BLaER1 (cell line): Measurements from ENCODE around the gene MS4A15.

Source experiments
- H3K27ac ChIP-seq: shearing (Covaris generic); formaldehyde crosslinking; 2 replicates; pipeline ENCODE4 v1.8.1; 2022
- H3K27me3 ChIP-seq: shearing (Covaris generic); formaldehyde crosslinking; 2 replicates; pipeline ENCODE4 v1.8.1; 2022
- H3K36me3 ChIP-seq: shearing (Covaris generic); formaldehyde crosslinking; 2 replicates; pipeline ENCODE4 v1.8.1; 2022
- H3K4me1 ChIP-seq: shearing (Covaris generic); formaldehyde crosslinking; 2 replicates; pipeline ENCODE4 v1.8.1; 2022
- H3K4me2 ChIP-seq: shearing (Covaris generic); formaldehyde crosslinking; 2 replicates; pipeline ENCODE4 v1.8.1; 2022
- H3K4me3 ChIP-seq: shearing (Covaris generic); formaldehyde crosslinking; 2 replicates; pipeline ENCODE4 v1.8.1; 2022
- H3K9ac ChIP-seq: shearing (Covaris generic); formaldehyde crosslinking; 2 replicates; pipeline ENCODE4 v1.8.1; 2022
- H3K9me3 ChIP-seq: shearing (Covaris generic); formaldehyde crosslinking; 2 replicates; pipeline ENCODE4 v1.8.1; 2022
- H4K20me1 ChIP-seq: shearing (Covaris generic); formaldehyde crosslinking; 2 replicates; pipeline ENCODE4 v1.8.1; 2022
- Cebpa-rat ChIP-seq: shearing (Covaris generic); IDR thresholded peaks from 2 replicates; pipeline ENCODE4 v1.8.1; 2022

Gene MS4A15

GRCh38 chr11:60797846-60798630 lies 41.4 kb downstream of the MS4A15 start:
- Histone ChIP-seq H3K4me3 (no peak overlapping the region), H3K4me1 (peaks cover 26% of the 10 kb centered on the region), H3K9ac (no peak overlapping the region), H3K9me3 (peaks cover 5% of the 10 kb centered on the region; the same call in 1 of the 2 replicates), H4K20me1 (no peaks in the 10 kb centered on the region), H3K4me2 (peak overlapping the region; percentile 56), H3K27me3 (no peaks in the 10 kb centered on the region), H3K36me3 (no peaks in the 10 kb centered on the region), H3K27ac (no peak overlapping the region)
- no peak for TF ChIP-seq Cebpa-rat

GRCh38 chr11:60798631-60799030 lies 42.0 kb downstream of the MS4A15 start:
- Histone ChIP-seq H3K27me3 (no peaks in the 10 kb centered on the region), H4K20me1 (no peaks in the 10 kb centered on the region), H3K9me3 (no peaks in the 10 kb centered on the region), H3K4me2 (peak overlapping the region; percentile 56), H3K27ac (no peak overlapping the region), H3K4me1 (peaks cover 26% of the 10 kb centered on the region), H3K9ac (no peak overlapping the region; the same call in 1 of the 2 replicates), H3K36me3 (no peaks in the 10 kb centered on the region), H3K4me3 (no peak overlapping the region)
- no peak for TF ChIP-seq Cebpa-rat

GRCh38 chr11:60801194-60801593 lies 44.5 kb downstream of the MS4A15 start:
- Histone ChIP-seq H3K4me3 (no peak overlapping the region), H3K36me3 (no peaks in the 10 kb centered on the region), H3K27ac (no peak overlapping the region), H3K27me3 (no peaks in the 10 kb centered on the region), H3K9ac (no peak overlapping the region), H4K20me1 (no peaks in the 10 kb centered on the region), H3K9me3 (no peaks in the 10 kb centered on the region), H3K4me2 (no peak overlapping the region), H3K4me1 (peaks cover 32% of the 10 kb centered on the region)
- no peak for TF ChIP-seq Cebpa-rat

- no peak overlapping the region for H3K4me2 ChIP-seq
- no peaks in the 10 kb centered on the region for H3K36me3 ChIP-seq
- H3K27ac ChIP-seq, result no peak overlapping the region
- H3K9me3 ChIP-seq, result no peaks in the 10 kb centered on the region
- H3K4me3 ChIP-seq, result no peak overlapping the region
- no peaks in the 10 kb centered on the region for H4K20me1 ChIP-seq
- no peak for TF ChIP-seq Cebpa-rat
- H3K27me3 ChIP-seq, result no peaks in the 10 kb centered on the region
- H3K9ac ChIP-seq, result no peak overlapping the region
- H3K4me1 ChIP-seq, result peaks cover 45% of the 10 kb centered on the region
Measured at GRCh38 chr11:60803273-60803936, 46.7 kb downstream of the MS4A15 start.

DNA sequence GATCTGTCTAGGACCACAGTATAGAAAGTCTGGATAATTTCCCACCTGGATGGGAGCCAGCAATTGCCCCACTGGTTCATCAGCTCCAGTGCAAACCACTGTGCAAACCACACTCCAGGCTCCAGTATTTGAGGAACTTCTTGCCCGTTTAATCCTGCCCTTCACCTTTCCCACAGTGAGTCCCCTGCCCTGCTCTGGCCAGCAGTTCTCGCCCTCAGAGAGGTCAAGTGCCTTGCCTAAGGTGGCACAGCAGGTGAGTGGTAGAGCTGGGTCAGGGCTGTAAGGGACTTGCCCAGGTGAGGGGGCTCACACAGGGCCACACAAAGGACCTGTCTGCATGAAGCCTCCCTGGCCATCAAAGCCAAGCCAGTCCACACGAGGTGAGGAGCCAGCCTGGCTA lies 52.6 kb downstream of the MS4A15 start:
- no peak overlapping the region for H3K4me3 ChIP-seq
- H3K27ac ChIP-seq, result peak overlapping the region; percentile 18; the same call in 1 of the 2 replicates
- H4K20me1 ChIP-seq, result no peaks in the 10 kb centered on the region
- peaks cover 21% of the 10 kb centered on the region for H3K9me3 ChIP-seq
- peaks cover 54% of the 10 kb centered on the region for H3K4me1 ChIP-seq
- no peaks in the 10 kb centered on the region for H3K27me3 ChIP-seq
- H3K4me2 ChIP-seq, result no peak overlapping the region
- no peak for TF ChIP-seq Cebpa-rat
- no peak overlapping the region for H3K9ac ChIP-seq
- H3K36me3 ChIP-seq, result no peaks in the 10 kb centered on the region

DNA sequence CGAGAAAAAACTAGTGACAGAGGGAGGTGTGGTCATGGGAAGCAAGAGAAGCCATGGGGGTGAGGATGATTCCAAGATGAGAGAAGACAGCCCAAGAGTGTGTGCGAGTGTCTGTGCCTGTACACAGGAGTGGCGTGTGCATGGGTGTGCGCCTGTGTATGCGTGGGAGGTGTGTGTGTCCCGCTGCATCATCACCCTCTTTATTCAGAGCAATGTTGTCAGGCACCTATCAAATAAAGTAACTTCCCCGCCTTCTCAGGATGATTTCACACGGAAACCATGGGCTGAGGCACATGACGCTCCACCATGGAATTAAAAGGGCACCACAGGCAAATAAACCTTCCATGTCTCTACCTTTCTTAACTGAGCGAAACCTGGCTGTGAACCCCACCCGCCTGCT lies 53.0 kb downstream of the MS4A15 start:
- no peak overlapping the region for H3K4me3 ChIP-seq
- H3K4me1 ChIP-seq, result peaks cover 54% of the 10 kb centered on the region

GRCh38 chr11:60810151-60810550 lies 53.5 kb downstream of the MS4A15 start:
- Histone ChIP-seq H4K20me1 (no peaks in the 10 kb centered on the region), H3K27ac (peak overlapping the region; percentile 91; the same call in 1 of the 2 replicates), H3K36me3 (no peaks in the 10 kb centered on the region), H3K27me3 (no peaks in the 10 kb centered on the region), H3K4me1 (peaks cover 54% of the 10 kb centered on the region), H3K4me2 (peak overlapping the region; percentile 84), H3K9ac (peak overlapping the region; percentile 71; the same call in 1 of the 2 replicates), H3K4me3 (no peak overlapping the region), H3K9me3 (peaks cover 23% of the 10 kb centered on the region)
- no peak for TF ChIP-seq Cebpa-rat

More for the DNA sequence above, 53.0 kb downstream of the MS4A15 start:
- H3K9me3 ChIP-seq, result peaks cover 22% of the 10 kb centered on the region
- no peaks in the 10 kb centered on the region for H3K27me3 ChIP-seq
- no peak for TF ChIP-seq Cebpa-rat
- H3K9ac ChIP-seq, result no peak overlapping the region
- no peaks in the 10 kb centered on the region for H4K20me1 ChIP-seq
- H3K4me2 ChIP-seq, result no peak overlapping the region
- H3K36me3 ChIP-seq, result no peaks in the 10 kb centered on the region
- H3K27ac ChIP-seq, result peak overlapping the region; percentile 18; the same call in 1 of the 2 replicates

GRCh38 chr11:60810569-60810968 lies 53.9 kb downstream of the MS4A15 start:
- H3K9me3 ChIP-seq, result peaks cover 27% of the 10 kb centered on the region
- no peak for TF ChIP-seq Cebpa-rat
- no peaks in the 10 kb centered on the region for H3K27me3 ChIP-seq
- no peak overlapping the region for H3K4me3 ChIP-seq
- H3K9ac ChIP-seq, result peak overlapping the region; percentile 71
- H3K36me3 ChIP-seq, result no peaks in the 10 kb centered on the region
- no peaks in the 10 kb centered on the region for H4K20me1 ChIP-seq
- peak overlapping the region; percentile 91 for H3K27ac ChIP-seq
- peak overlapping the region; percentile 84 for H3K4me2 ChIP-seq
- peaks cover 53% of the 10 kb centered on the region for H3K4me1 ChIP-seq

- Histone ChIP-seq H3K9me3 (peaks cover 44% of the 10 kb centered on the region), H3K27me3 (no peaks in the 10 kb centered on the region), H3K9ac (no peak overlapping the region), H3K27ac (no peak overlapping the region), H3K4me1 (peaks cover 30% of the 10 kb centered on the region), H3K4me2 (no peak overlapping the region), H4K20me1 (no peaks in the 10 kb centered on the region), H3K4me3 (no peak overlapping the region), H3K36me3 (no peaks in the 10 kb centered on the region)
- no peak for TF ChIP-seq Cebpa-rat
Measured at GRCh38 chr11:60813324-60813723, 56.7 kb downstream of the MS4A15 start.

DNA sequence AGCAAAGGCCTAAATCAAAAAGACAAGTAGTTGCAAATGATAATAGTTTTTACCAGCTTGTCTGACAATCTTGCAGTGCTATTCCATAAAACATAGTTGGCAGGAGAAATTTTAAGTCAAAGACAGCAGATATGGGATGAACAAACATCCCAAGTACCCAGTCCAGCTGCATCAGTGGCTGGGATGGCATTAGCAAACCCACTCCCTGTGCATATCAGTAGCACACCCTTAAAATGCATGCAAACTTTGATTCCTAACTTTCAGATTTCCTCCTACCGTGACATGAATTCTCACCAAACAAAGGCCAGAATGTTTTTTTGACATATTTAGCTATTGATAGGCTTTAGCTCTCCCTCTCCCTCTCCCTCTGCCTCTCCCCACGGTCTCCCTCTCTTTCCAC lies 57.4 kb downstream of the MS4A15 start:
- Histone ChIP-seq H3K4me3 (no peak overlapping the region), H4K20me1 (no peaks in the 10 kb centered on the region), H3K4me2 (no peak overlapping the region), H3K27ac (no peak overlapping the region), H3K9ac (no peak overlapping the region), H3K4me1 (peaks cover 28% of the 10 kb centered on the region), H3K9me3 (peaks cover 44% of the 10 kb centered on the region), H3K36me3 (no peaks in the 10 kb centered on the region), H3K27me3 (no peaks in the 10 kb centered on the region)
- no peak for TF ChIP-seq Cebpa-rat
